Measurements from ENCODE around the gene GRID1. TPM values are rescaled to one million over a fixed set of nuclear protein-coding genes. Genes with fewer than 3 reads are reported as not detected.

GRID1 gene
- total and polyA plus RNA-seq, 9 of the 15 experiments (the other 6 are each of a cell fraction or from before 2014, with no cell fraction given), result 0.01 to 7.2 (median 1.2) TPM

GRCh38 chr10:86023336-86023735, 343.3 kb downstream of the GRID1 start:
- in situ Hi-C loops (cut with MboI), result no loop called here
- POLR2A ChIA-PET, result no interaction called here
- BruUV-seq (replicated peaks), result no TSS peak

More at GRCh38 chr10:86023336-86023735, 343.3 kb downstream of the GRID1 start:
- DNase-seq (ENCODE audit: extremely low read depth in 1 of 4, low spot score in 3 of 4) (no peak), FAIRE-seq (no peak), ATAC-seq (no peak)
- Histone ChIP-seq H3K9me1 (ENCODE audit: control insufficient read depth, insufficient read depth, low read length) (no peaks in the 10 kb centered on the region), H3K4me3 (no peak overlapping the region), H3K27ac (ENCODE audit: extremely low read depth, low read depth, low read length) (no peak overlapping the region), H3K4me1 (replicated peaks in 1 of 2; ENCODE audit: control insufficient read depth in 2 of 2, insufficient read depth in 2 of 2, low read length in 2 of 2) (peaks cover 7 to 16% of the 10 kb centered on the region in 2 experiments; a peak in 3 of 5 replicates), H3K4me2 (ENCODE audit: insufficient read depth, low read length) (no peak overlapping the region), H3K27me3 (ENCODE audit: control insufficient read depth in 2 of 2, insufficient read depth in 2 of 2, low read length in 2 of 2) (peaks cover 2 to 20% of the 10 kb centered on the region in 2 experiments; a peak in 2 of 5 replicates), H3K9ac (ENCODE audit: insufficient read depth in 1 of 2, low read depth in 2 of 2, low read length in 2 of 2) (no peak overlapping the region), H4K20me1 (replicated peaks; ENCODE audit: control insufficient read depth, insufficient read depth, low read length) (no peaks in the 10 kb centered on the region), H3K9me3 (replicated peaks; ENCODE audit: control insufficient read depth, insufficient read depth, low read depth, low read length) (no peaks in the 10 kb centered on the region), H3K79me2 (ENCODE audit: control insufficient read depth, insufficient read depth, low read length) (no peaks in the 10 kb centered on the region), H3K36me3 (ENCODE audit: control insufficient read depth, insufficient read depth, low read length) (no peaks in the 10 kb centered on the region), H2AFZ (ENCODE audit: low read depth, low read length) (no peak overlapping the region)
- TF ChIP-seq ZNF785 (CRISPR knock-in tag; IDR thresholded peaks at IDR 0.05) (no peak), CEBPG (CRISPR knock-in tag; IDR thresholded peaks at IDR 0.05) (no peak), CEBPG (tag; conservative IDR thresholded peaks at IDR 0.05 in 1 of 2, IDR thresholded peaks at IDR 0.05 in 1 of 2) (no peak), HMGN3 (IDR thresholded peaks at IDR 0.05; ENCODE audit: borderline replicate concordance, extremely low read depth, insufficient read length, low read depth, low read length) (no peak), GATAD2A (IDR thresholded peaks at IDR 0.05) (no peak), FOXJ3 (CRISPR knock-in tag; IDR thresholded peaks at IDR 0.05) (no peak), FOXO4 (CRISPR knock-in tag; IDR thresholded peaks at IDR 0.05) (no peak), ZEB2 (IDR thresholded peaks at IDR 0.05) (no peak)
- CTCF ChIA-PET (ENCODE audit: low intra/inter-chr PET ratio), result no interaction called here
- intact Hi-C loops (cut with micrococcal nuclease), result no loop called here
- 22% methylated on average over 3 of the region's 3 CpGs for WGBS (ENCODE audit: insufficient coverage, low coverage, missing lambda C conversion rate)
